Sciatic nerve (tissue), 2 donors: Measurements from ENCODE around the gene CLCN6. TPM values are rescaled to one million over a fixed set of nuclear protein-coding genes. Genes with fewer than 3 reads are reported as not detected.
A peak's percentile ranks its signal among the peaks of the same experiment; 100 is the strongest.

ENCODE experiments used
- ATAC-seq: fragments of 200-7000 bp; cut with Tn5 transposase; one replicate; pipeline ENCODE4 v1.9.1; 2020; ENCODE audit warnings: mild to moderate bottlenecking, moderate library complexity
- DNase-seq: peaks from one replicate; pipeline ENCODE4 v3.0.0-alpha.2; 2020; ENCODE audit warnings: low spot score
- intact Hi-C: fragments of 100-400 bp; cut with DNase I; formaldehyde crosslinking; loops from one replicate; pipeline ENCODE4 v1.14.2; 2022
- total RNA-seq: library from RNA; stranded (reverse); fragmentation: NEBNext Ultra II Directional; extraction: Animal tissue kit (Norgen Biotek cat#: 25700); gene quantifications from one replicate; pipeline ENCODE4 v1.2.1, GENCODE V29; 2021
- donor health status: DM: no; HTN: no; CAD: no.
- donor health status: DM: no; HTN: no; CAD: no.

The CLCN6 gene
- total RNA-seq, 1 donor from 2014 or later = 48.4 TPM

DNA sequence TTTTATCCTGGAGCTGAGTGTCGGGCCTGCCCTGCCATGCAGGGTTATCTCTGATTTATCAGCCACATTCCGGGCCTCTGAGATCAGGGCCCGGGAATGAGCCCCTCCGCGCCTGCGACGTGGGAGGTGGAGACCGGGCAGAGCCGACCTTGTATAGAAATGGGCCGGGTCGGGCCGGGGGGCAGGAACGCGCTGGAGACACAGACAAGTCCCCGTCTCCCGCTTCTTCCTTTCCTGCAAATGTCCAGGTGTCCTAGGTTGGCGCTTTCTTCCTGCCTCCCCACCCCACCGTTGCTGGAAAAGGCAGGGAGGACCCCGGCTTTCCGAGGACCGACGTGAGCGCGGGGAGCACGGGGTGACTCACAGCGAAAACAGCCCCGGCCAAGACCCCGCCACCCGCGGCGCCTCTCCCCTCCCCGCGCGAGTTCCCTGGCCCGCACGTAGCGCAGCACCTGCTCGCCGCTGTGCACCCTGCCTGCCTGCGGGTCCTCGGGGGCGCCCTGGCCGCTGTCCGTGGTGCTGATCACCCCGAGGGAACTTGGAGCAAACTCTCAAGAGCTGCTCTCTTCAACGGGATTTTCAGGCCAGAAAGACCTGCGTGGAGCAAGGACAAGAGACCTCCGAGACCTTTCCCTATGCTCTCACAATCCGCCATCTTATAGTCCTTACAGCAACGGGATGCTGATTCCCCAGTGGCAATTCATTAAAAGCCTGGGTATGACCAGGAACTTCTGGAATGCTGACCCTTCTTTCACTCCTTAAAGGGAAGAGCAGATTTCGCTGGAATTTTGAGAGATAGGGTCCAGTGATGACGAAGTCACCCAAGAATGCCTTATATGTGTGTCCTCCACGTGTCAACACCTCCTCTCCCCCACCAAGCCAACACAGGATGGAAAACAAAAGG is 53.2 kb downstream of the CLCN6 start:
- DNase-seq (no peak), ATAC-seq (peak; percentile 60)
- intact Hi-C loops = no loop called here

DNA sequence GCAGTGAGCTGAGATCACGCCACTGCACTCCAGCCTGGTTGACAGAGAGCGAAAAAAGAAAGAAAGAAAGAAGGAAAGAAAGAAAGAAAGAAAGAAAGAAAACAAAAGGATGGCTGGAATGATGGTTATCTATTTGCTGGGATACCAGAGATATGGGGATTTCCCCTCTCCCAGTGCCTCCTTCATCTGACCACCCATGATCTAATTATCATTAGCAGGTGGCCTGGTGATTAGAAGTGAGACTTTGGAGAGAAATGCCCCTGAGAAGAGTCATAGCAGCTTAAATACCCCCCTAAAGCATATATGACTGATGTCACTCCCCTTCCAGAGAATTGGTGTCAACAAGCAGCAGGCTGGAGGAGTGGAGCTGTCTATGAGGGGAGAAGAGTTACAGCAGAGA is 54.1 kb downstream of the CLCN6 start:
- no peak for ATAC-seq
- DNase-seq = no peak
- intact Hi-C loops = no loop called here

DNA sequence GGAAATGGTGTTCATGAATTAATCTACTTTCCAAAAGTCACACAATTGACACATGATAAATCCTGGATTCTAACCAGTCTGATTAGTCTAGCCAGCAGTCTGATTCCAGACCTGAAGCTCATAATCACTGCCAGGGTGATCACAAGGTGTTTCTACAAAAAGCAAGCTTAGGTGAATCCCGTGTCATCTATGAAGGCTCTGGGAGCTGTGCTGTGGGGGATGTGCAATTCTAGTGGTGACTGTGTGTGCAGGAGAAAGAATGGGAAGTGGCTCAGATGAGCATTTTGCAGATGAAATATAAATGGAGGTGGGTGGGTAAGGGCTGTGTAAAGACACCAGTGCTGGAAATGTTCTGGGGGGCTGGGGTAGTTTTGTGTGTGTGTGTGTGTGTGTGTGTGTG is 54.6 kb downstream of the CLCN6 start:
- no peak for DNase-seq
- no peak for ATAC-seq
- intact Hi-C loops = no loop called here

DNA sequence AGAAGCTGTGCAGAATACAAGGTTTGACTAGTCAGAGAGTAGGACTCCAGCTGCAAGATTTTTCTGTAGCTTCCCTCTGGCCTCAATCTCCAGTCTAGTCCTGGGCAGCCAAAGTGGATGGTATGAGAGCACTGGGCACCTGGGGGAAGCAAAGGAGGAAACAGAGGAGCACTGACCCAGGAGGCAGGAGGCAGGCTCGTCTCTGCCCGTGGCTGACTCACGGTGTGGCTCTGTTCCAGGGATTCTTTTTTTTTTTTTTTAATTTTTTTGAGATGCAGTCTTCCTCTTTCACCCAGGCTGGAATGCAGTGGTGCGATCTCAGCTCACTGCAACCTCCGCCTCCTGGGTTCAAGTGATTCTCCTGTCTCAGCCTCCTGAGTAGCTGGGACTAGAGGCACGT is 56.9 kb downstream of the CLCN6 start:
- no peak for ATAC-seq
- intact Hi-C loops = no loop called here
- DNase-seq = no peak

DNA sequence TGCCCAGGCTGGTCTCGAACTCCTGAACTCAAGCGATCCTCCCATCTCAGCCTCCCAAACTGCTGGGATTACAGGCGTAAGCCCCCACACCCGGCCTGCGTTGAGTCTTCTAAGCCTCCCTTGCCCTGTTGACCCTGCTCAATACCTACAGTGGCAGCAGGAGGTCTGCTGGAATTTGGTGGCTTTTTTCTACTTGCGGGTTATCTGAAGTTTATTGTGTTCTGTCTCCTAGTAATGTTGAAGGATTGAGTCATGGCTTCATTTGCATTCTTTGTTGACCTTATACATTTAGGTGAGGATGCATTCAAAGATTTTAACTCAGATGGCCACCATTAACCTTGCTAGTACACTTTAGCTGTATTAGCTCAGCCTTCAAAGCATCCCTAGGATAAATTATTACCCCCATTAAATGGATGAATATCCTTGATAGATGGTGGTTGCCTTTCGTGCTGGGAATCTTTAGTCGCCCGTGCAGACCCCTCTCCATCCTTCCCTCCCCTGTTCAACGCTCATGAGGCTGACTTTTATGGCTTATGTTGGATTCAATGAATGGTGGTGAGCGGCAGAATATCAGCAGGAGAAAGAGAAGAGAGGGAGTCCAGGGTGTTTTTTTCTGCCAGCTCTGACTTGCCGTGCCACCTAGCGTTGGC is 62.5 kb downstream of the CLCN6 start:
- no peak for ATAC-seq
- DNase-seq = no peak
- intact Hi-C loops = no loop called here

DNA sequence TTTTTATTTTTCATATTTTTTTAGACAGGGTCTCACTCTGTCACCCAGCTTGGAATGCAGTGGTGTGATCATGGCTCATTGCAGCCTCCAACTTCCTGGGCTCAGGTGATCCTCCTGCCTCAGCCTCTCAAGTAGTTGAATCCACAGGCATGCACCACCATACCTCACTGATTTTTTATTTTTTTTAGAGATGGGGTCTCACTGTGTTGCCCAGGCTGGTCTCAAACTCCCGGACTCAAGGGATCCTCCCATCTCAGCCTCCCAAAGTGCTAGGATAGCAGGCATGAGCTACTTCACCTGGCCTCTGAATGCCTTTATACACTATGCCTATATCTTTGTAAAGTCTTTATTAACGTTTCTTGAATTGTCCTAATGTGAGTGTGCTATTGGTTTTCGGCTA is 63.1 kb downstream of the CLCN6 start:
- no peak for DNase-seq
- no peak for ATAC-seq
- intact Hi-C loops = no loop called here

DNA sequence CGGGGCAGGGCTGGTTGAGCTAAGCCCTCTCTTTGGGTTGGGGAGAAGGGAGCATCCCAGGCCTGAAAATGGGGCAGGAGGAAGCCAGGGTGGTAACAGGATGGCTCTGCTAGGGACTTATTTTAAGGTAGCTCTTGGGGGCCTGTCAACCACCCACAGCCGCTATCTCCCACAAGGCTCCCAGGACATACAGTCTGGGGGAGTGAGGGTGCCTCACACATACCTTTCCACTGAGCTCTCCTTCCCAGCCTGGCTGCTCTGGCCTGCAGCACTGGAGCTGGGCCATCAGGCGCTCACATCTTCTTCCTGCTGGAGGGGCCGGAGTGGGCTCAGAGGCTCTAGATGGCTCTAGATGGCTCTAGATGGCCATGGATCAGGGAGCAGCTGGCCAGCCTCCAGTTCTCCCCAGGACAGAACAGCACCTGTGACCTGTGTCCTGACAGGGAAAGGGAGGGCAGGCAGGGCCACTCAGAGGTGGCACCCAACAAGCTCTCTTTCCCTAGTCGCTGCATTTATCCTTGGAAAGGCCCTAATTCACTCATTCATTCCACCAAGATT is 63.7 kb downstream of the CLCN6 start:
- intact Hi-C loops = no loop called here
- no peak for ATAC-seq
- DNase-seq = no peak

DNA sequence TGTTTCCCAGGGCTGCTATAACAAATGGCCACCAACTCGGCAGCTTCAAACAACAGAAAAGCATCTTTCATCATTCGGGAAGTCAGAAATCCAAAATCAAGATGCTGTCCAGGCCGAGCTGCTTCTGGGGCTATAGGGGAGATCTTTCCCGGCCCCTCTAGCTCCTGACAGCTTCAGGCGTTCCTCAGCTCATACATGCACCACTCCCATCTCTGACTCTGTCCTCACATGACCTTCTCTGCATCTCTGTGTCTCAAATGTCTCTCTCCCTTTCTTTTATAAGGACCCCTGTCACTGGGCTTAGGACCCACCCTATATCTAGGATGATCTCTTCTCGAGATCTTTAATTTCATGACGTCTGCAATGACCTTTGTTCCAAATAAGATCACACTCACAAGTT is 66.6 kb downstream of the CLCN6 start:
- intact Hi-C loops = no loop called here
- ATAC-seq = no peak
- no peak for DNase-seq

DNA sequence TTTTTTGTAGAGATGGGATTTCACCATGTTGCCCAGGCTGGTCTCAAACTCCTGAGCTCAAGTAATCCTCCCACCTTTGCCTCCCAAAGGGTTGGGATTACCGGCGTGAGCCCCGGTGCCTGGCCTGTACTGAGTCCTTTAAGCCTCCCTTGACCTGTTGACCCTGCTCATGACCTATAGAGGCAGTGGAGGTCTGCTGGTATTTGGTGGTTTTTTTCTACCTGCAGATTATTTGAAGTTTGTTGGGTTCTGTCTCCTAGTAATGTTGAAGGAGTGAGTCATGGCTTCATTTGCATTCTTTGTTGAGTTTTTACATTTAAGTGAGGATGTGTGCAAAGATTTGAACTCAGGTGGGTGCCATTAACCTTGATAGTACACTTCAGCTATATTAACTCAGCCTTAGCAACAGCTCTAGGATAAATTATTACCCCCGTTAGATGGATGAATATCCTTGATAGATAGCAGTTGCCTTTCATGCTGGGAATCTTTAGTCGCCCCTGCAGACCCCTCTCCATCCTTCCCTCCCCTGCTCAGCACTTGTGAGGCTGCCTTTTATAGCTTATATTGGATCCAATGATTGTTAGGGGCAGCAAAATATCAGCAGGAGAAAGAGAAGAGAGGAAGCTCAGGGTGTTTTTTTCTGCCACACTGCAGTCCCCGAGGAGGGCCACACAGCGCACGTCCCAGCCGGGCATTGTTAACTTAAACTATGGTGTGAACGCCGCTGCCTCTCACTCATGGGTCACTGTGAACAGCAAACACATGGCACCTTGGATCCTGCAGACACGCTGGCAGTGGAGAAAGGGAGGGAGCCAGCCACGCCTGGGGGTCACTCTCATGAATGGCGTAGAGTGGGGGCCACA is 67.6 kb downstream of the CLCN6 start:
- ATAC-seq (no peak), DNase-seq (no peak)
- intact Hi-C loops = no loop called here

DNA sequence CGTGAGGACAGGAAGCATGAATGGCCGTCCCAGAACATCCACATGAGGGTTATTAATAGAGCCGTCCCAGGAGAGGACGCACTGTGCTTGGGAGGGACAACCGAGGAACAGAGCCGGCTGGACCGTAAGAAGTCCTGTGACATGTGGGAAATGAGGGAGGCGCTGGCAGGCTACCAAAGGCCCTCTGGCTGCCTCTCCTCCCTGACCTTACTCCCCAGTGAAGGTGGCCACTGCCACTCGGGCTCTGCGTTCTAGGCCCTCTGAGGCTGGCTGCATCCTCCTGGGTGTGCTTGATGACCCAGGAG is 68.2 kb downstream of the CLCN6 start:
- ATAC-seq = peak; percentile 63
- DNase-seq = no peak
- intact Hi-C loops = no loop called here

DNA sequence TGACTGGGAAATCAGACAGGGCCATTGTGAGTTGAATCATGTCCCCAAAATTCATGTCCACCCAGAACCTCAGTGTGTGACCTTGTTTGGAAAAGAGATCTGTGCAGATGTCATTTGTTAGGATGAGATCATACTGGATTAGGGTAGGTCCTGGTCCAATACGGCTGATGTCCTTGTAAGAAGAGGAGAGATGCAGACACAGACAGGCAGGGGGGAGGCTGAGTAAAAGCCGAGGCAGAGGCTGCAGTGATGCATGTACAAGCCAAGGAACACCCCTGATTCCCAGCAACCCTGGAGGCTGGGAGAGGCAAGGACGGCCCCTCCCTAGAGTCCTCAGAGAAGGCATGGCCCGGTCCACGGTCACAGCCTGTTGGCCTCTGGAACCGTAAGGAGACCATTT is 68.6 kb downstream of the CLCN6 start:
- peak; percentile 17 for ATAC-seq
- no peak for DNase-seq
- intact Hi-C loops = no loop called here

DNA sequence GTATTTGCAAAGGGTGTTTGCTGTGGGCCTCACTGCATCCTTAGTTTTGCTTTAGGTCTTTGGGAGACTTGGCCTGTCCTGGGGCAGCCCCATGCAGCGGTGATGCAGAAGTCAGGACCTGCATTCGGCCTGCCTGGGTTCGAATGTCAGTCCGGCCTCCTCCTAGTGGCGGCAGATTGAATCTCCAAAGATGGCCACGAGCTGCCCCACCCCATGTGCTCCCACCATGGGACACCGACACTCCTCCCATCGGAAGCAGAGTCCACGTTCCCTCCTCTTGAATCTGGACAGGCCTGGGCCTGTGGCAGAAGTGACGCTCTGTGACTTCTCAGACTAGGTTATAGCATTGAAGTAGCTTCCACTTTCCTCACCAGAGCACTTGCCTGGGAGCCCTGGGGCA is 69.1 kb downstream of the CLCN6 start:
- intact Hi-C loops = no loop called here
- DNase-seq (no peak), ATAC-seq (no peak)

DNA sequence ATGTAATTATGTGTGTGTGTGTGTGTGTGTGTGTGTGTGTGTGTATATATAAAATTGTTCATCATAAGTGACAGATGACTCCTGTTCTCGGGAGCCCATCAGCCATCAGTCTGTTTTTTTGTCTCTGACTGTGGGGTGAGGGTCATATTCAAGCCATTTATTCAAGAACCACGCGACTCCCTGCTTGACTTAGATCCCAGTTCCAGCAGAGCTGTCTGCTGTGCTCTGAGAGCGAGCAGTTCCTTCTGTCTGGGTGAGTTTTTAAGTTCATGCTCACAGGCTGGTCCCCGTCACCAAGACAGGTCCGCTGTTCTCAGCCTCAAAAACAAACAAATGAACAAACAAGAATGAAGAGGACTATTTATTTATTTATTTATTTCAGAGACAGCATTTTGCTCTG is 71.1 kb downstream of the CLCN6 start:
- intact Hi-C loops = no loop called here
- DNase-seq = no peak
- ATAC-seq = no peak

DNA sequence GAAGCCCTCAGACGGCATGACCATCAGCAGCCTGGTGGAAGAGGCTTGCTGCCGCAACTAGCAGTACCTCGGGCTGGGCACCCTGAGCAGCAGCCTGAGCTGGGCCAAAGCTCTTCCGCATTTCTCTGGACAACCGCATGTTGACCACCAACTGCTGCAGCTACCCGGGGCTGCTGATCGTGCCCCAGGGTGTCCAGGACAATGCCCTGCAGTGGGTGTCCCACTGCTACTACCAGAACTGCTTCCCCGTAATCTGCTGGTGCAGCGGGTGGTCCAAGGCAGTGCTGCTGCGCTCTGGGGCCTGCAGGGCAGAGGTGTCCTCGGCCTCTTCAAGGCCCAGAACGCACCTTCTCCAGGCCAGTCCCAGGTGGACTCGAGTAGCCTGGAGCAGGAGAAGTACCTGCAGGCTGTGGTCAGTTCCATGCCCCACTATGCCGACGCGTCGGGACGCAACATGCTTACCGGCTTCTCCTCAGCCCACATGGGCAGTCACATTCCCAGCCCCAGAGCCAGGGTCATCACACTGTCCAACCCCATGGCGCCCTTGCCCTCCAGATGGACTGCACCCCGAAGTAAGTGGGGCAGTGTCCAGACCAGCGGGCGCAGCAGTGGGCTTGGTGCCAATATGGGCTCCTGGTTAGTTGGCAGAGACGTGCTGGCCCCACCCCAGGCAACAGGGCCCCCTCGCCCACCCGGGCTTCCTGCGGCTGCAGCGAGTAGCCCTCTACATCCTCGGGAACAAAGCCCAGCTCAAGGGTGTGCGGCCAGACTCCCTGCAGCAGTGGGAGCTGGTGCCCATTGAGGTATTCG is 72.3 kb downstream of the CLCN6 start:
- no peak for DNase-seq
- ATAC-seq = no peak
- intact Hi-C loops = no loop called here

DNA sequence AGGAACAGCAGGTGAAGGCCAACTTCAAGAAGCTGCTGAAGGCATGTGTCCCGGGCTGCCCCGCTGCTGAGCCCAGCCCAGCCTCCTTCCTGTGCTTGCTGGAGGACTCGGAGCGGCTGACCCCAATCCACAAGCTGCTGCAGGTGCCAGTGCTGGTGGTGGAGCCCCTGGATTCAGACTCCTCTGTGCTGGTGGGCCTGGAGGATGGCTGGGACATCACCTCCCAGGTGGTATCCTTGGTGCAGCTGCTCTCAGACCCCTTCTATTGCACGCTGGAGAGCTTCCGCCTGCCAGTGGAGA is 72.8 kb downstream of the CLCN6 start:
- ATAC-seq (no peak), DNase-seq (no peak)
- intact Hi-C loops = no loop called here

DNA sequence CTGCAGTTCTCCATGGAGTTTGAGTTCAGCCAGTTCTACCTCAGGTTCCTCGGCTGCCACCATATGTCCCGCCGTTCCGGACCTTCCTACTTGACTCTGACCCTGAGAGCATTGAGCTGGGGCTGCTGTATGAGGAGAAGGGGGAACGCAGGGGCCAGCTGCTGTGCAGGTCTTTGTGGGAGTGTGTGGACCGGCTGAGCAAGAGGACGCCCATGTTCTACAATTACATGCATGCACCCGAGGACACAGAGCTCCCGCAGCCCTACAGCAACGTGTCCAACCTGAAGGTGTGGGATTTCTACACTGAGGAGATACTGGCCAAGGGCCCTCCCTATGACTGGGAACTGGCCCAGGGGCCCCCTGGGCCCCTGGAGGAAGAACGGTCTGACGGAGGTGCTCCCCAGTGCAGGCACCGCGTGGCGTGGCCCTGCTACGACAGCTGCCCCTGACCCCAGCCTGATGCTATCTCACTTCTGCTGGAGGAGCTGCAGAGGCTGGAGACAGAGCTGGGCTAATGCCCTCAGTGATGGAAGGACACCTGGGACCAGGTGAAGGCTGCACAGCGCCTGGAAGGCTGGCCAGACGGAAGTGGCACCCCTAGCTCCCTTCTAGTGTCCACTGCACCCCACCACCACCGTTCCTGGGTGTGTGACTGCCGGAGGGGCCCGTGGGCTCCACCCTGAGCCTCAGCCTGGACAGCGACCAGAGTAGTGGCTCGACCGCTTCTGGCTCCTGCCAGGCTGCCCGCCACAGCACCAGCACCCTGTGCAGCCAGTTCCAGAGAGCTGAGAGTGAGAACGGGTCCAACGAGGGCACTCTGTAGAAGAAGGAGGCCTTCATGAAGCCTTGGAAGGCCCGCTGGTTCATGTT is 73.6 kb downstream of the CLCN6 start:
- intact Hi-C loops = no loop called here
- DNase-seq (no peak), ATAC-seq (peak; percentile 15)

DNA sequence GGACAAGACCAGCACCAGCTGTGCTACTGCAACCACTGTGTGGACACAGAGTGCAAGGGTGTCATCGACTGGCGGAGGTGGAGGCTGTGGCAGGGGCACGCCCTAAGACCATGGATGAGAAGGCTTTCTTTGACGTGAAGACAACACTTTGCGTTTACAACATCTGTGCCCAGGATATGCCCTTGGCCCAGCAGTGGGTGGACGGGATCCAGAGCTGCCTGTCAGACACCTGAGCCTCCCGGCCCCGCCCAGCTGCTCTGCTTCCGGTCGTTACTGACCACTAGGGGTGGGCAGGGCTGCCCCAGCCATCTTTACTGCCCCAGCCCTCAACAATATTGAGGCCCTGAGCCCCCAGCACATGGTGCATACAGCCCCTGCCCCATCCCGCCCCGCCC is 74.2 kb downstream of the CLCN6 start:
- intact Hi-C loops = no loop called here
- ATAC-seq = peak; percentile 5
- no peak for DNase-seq
